H9 (cell line): ENCODE data around the gene CRYM. TPM values are rescaled to one million over a fixed set of nuclear protein-coding genes. Genes with fewer than 3 reads are reported as not detected.

ENCODE experiments used
- DNase-seq: peaks from one replicate; pipeline ENCODE4 v3.0.0-alpha.2; 2017
- H2AFZ ChIP-seq: one replicate; pipeline ENCODE4 v1.6.1; 2013; ENCODE audit warnings: mild to moderate bottlenecking, low read length, control low read depth, moderate library complexity
- H2AK5ac ChIP-seq: 2 replicates; pipeline ENCODE4 v1.6.1; 2013; ENCODE audit warnings: low read length, control low read depth, mixed read lengths; ENCODE audit not compliant: insufficient read length
- H2BK120ac ChIP-seq: one replicate; pipeline ENCODE4 v1.6.1; 2013; ENCODE audit warnings: low read depth, mild to moderate bottlenecking, low read length, control low read depth, inconsistent platforms; ENCODE audit not compliant: poor library complexity, severe bottlenecking
- H2BK12ac ChIP-seq: 2 replicates; pipeline ENCODE4 v1.6.1; 2013; ENCODE audit warnings: low read length, control low read depth, mixed read lengths, low read depth; ENCODE audit not compliant: insufficient read length
- H2BK15ac ChIP-seq: 2 replicates; pipeline ENCODE4 v1.6.1; 2013; ENCODE audit warnings: low read depth, low read length, control low read depth
- H2BK20ac ChIP-seq: one replicate; pipeline ENCODE4 v1.6.1; 2013; ENCODE audit warnings: low read depth, mild to moderate bottlenecking, low read length, control low read depth, inconsistent platforms; ENCODE audit not compliant: poor library complexity, severe bottlenecking
- H2BK5ac ChIP-seq: 2 replicates; pipeline ENCODE4 v1.6.1; 2013; ENCODE audit warnings: low read length, control low read depth, mixed read lengths; ENCODE audit not compliant: insufficient read length
- H3K14ac ChIP-seq: 2 replicates; pipeline ENCODE4 v1.6.1; 2013; ENCODE audit warnings: low read length, control low read depth; ENCODE audit not compliant: insufficient read depth
- H3K18ac ChIP-seq: 2 replicates; pipeline ENCODE4 v1.6.1; 2013; ENCODE audit warnings: low read depth, mild to moderate bottlenecking, mixed read lengths, low read length, control low read depth; ENCODE audit not compliant: insufficient read length
- H3K23ac ChIP-seq: 2 replicates; pipeline ENCODE4 v1.6.1; 2013; ENCODE audit warnings: low read length, control low read depth, mixed read lengths, low read depth; ENCODE audit not compliant: insufficient read length
- H3K23me2 ChIP-seq: 2 replicates; pipeline ENCODE4 v1.6.1; 2013; ENCODE audit warnings: low read depth, mild to moderate bottlenecking, mixed read lengths, low read length, control low read depth; ENCODE audit not compliant: insufficient read length, poor library complexity, severe bottlenecking
- H3K27ac ChIP-seq: 2 replicates; pipeline ENCODE4 v1.5.1; 2013; ENCODE audit warnings: low read length, control low read depth, mixed read lengths, low read depth; ENCODE audit not compliant: insufficient read length
- H3K27me3 ChIP-seq: 2 replicates; pipeline ENCODE4 v1.6.1; 2013; ENCODE audit warnings: low read length, control low read depth, inconsistent platforms; ENCODE audit not compliant: insufficient read depth
- H3K4ac ChIP-seq: 2 replicates; pipeline ENCODE4 v1.6.1; 2013; ENCODE audit warnings: low read depth, mild to moderate bottlenecking, control low read depth, inconsistent platforms, low read length, moderate library complexity
- H3K4me1 ChIP-seq: 2 replicates; pipeline ENCODE4 v1.6.1; 2013; ENCODE audit warnings: low read length, control low read depth, inconsistent platforms; ENCODE audit not compliant: insufficient read depth
- H3K4me2 ChIP-seq: 2 replicates; pipeline ENCODE4 v1.6.1; 2013; ENCODE audit warnings: low read length, control low read depth, mixed read lengths; ENCODE audit not compliant: insufficient read length, insufficient read depth
- H3K56ac ChIP-seq: 2 replicates; pipeline ENCODE4 v1.6.1; 2013; ENCODE audit warnings: low read depth, mild to moderate bottlenecking, mixed read lengths, low read length, control low read depth; ENCODE audit not compliant: insufficient read length
- H3K79me1 ChIP-seq: 2 replicates; pipeline ENCODE4 v1.6.1; 2013; ENCODE audit warnings: low read depth, mild to moderate bottlenecking, moderate library complexity, low read length, control low read depth, inconsistent platforms; ENCODE audit not compliant: insufficient read depth, poor library complexity, severe bottlenecking
- H3K79me2 ChIP-seq: 2 replicates; pipeline ENCODE4 v1.6.1; 2013; ENCODE audit warnings: low read length, control low read depth, inconsistent platforms; ENCODE audit not compliant: insufficient read depth
- H3K9ac ChIP-seq: 2 replicates; pipeline ENCODE4 v1.6.1; 2013; ENCODE audit warnings: low read length, control low read depth, mixed read lengths; ENCODE audit not compliant: insufficient read length; ENCODE audit errors: extremely low read depth
- H3K9me3 ChIP-seq: one replicate; pipeline ENCODE4 v1.6.1; 2013; ENCODE audit warnings: low read depth, low read length, inconsistent platforms; ENCODE audit not compliant: control insufficient read depth
- H3T11ph ChIP-seq: one replicate; pipeline ENCODE4 v1.6.1; 2013; ENCODE audit warnings: mild to moderate bottlenecking, low read length, control low read depth, inconsistent platforms
- H4K20me1 ChIP-seq: one replicate; pipeline ENCODE4 v1.6.1; 2013; ENCODE audit not compliant: control insufficient read depth, insufficient read length, insufficient read depth
- H4K5ac ChIP-seq: 2 replicates; pipeline ENCODE4 v1.6.1; 2013; ENCODE audit warnings: low read depth, mild to moderate bottlenecking, mixed read lengths, low read length, control low read depth; ENCODE audit not compliant: insufficient read length
- H4K8ac ChIP-seq: replicated peaks from 2 replicates; pipeline ENCODE4 v1.6.1; 2013; ENCODE audit warnings: low read length, control low read depth, mixed read lengths, low read depth; ENCODE audit not compliant: insufficient read length
- H4K91ac ChIP-seq: 2 replicates; pipeline ENCODE4 v1.6.1; 2013; ENCODE audit warnings: low read depth, mild to moderate bottlenecking, moderate library complexity, mixed read lengths, low read length, control low read depth; ENCODE audit not compliant: insufficient read length
- H3K27ac Mint-ChIP-seq, 3 experiments: 2 replicates in 2 of 3; 3 replicates in 1 of 3; pipeline ENCODE4 v1.8.0; 2020 to 2021; ENCODE audit warnings: mixed read lengths in 3 of 3, mild to moderate bottlenecking in 1 of 3, moderate library complexity in 1 of 3
- H3K27me3 Mint-ChIP-seq: 2 replicates; pipeline ENCODE4 v1.8.0; 2021; ENCODE audit warnings: low read depth, mild to moderate bottlenecking, moderate library complexity, mixed read lengths
- H3K36me3 Mint-ChIP-seq, 3 experiments: 2 replicates in 2 of 3; 3 replicates in 1 of 3; pipeline ENCODE4 v1.8.0; 2020 to 2021; ENCODE audit warnings: low read depth in 3 of 3, mixed read lengths in 3 of 3; ENCODE audit not compliant: insufficient read depth in 1 of 3
- H3K4me1 Mint-ChIP-seq, 2 experiments: 2 replicates each; pipeline ENCODE4 v1.8.0; 2020; ENCODE audit warnings: mixed read lengths in 2 of 2
- H3K4me3 Mint-ChIP-seq, 2 experiments: 2 replicates in 1 of 2; 3 replicates in 1 of 2; pipeline ENCODE4 v1.8.0; 2020 to 2021; ENCODE audit warnings: mild to moderate bottlenecking in 2 of 2, mixed read lengths in 2 of 2, moderate library complexity in 1 of 2
- H3K9me3 Mint-ChIP-seq, 2 experiments: 2 replicates in 1 of 2; 3 replicates in 1 of 2; pipeline ENCODE4 v1.8.0; 2020; ENCODE audit warnings: mild to moderate bottlenecking in 2 of 2, mixed read lengths in 2 of 2, moderate library complexity in 1 of 2
- WGBS: extraction: QIAGEN DNeasy Blood & Tissue Kit; methylation state at CpG from one replicate; pipeline ENCODE4 v1.1.7; 2013; ENCODE audit warnings: missing lambda C conversion rate, low lambda C conversion rate, mixed read lengths; ENCODE audit not compliant: insufficient read length; ENCODE audit errors: extremely low coverage; 5-methylcytosine and 5-hydroxymethylcytosine counted together
- total RNA-seq: library from RNA; stranded (reverse); gene quantifications from 2 replicates; pipeline ENCODE4 v1.2.1, GENCODE V29; 2021
- TF ChIP-seq, protein P1 (sequence below): fragments of 200-600 bp; sonication (generic); conservative IDR thresholded peaks from 3 replicates; pipeline ENCODE4 v1.8.0; 2021; ENCODE audit warnings: antibody characterized with exemption, mild to moderate bottlenecking

Gene CRYM
- total RNA-seq, 1 experiment from 2014 or later = 17.8 TPM

DNA sequence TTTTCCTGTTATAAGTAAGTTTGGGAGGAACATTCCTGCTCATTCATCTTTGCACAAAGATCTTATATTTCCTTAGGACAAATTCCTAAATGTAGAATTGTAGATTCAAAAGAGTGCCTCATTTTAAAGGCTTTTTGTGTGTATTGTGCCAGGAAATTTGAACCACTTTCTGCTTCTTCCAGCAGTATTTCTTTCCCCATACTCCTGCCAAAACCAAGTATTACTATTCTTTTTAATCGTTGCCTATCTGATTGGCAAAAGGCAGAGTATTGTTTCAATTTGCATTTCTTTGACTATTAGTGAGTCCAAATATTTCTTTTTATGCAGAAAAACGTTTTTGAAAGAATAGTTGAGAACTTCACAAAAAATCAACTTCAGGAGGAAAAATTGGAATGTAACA lies 35.3 kb downstream of the CRYM start:
- no peaks in the 10 kb centered on the region for H3K27me3 ChIP-seq

More for the DNA sequence above, 35.3 kb downstream of the CRYM start:
- H3K9me3 Mint-ChIP-seq = no peaks in the 10 kb centered on the region
- Histone ChIP-seq H3K9me3 (no peaks in the 10 kb centered on the region), H2BK12ac (no peak overlapping the region), H3K23ac (no peak overlapping the region), H4K8ac (no peak overlapping the region), H2BK5ac (no peak overlapping the region), H3K14ac (no peak overlapping the region), H3K56ac (no peak overlapping the region), H2BK15ac (no peak overlapping the region), H2AK5ac (no peak overlapping the region), H2AFZ (no peak overlapping the region), H3K4ac (no peak overlapping the region), H3K18ac (no peak overlapping the region), H4K5ac (no peak overlapping the region), H3K79me2 (no peaks in the 10 kb centered on the region), H3K4me1 (no peaks in the 10 kb centered on the region), H3K9ac (no peak overlapping the region), H2BK120ac (no peak overlapping the region), H3K4me2 (no peak overlapping the region), H2BK20ac (no peak overlapping the region), H3K79me1 (no peaks in the 10 kb centered on the region), H3K23me2 (no peaks in the 10 kb centered on the region), H3T11ph (no peak overlapping the region), H4K91ac (no peak overlapping the region), H3K27ac (no peak overlapping the region), H4K20me1 (no peaks in the 10 kb centered on the region)
- no peak for DNase-seq
- H3K36me3 Mint-ChIP-seq = no peaks in the 10 kb centered on the region
- H3K4me3 Mint-ChIP-seq = no peak overlapping the region
- no CpG with 5 or more reads among the region's 2 CpGs for WGBS
- no peak overlapping the region for H3K27ac Mint-ChIP-seq
- H3K4me1 Mint-ChIP-seq = peaks cover 8 to 10% of the 10 kb centered on the region in 2 experiments
- H3K27me3 Mint-ChIP-seq = no peaks in the 10 kb centered on the region
- TF ChIP-seq, protein P1, sequence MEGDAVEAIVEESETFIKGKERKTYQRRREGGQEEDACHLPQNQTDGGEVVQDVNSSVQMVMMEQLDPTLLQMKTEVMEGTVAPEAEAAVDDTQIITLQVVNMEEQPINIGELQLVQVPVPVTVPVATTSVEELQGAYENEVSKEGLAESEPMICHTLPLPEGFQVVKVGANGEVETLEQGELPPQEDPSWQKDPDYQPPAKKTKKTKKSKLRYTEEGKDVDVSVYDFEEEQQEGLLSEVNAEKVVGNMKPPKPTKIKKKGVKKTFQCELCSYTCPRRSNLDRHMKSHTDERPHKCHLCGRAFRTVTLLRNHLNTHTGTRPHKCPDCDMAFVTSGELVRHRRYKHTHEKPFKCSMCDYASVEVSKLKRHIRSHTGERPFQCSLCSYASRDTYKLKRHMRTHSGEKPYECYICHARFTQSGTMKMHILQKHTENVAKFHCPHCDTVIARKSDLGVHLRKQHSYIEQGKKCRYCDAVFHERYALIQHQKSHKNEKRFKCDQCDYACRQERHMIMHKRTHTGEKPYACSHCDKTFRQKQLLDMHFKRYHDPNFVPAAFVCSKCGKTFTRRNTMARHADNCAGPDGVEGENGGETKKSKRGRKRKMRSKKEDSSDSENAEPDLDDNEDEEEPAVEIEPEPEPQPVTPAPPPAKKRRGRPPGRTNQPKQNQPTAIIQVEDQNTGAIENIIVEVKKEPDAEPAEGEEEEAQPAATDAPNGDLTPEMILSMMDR = no peak
